Measurements from ENCODE around the gene NPC2.

NPC2 gene

GRCh38 chr14:74507840-74508239, 14.7 kb upstream of the NPC2 start:
- no peak overlapping the region for H2AK5ac ChIP-seq (ENCODE audit: low read length, severe bottlenecking)
- H3K14ac ChIP-seq (ENCODE audit: low read length in 2 of 2), result no peak overlapping the region
- no peak overlapping the region for H2AFZ ChIP-seq (ENCODE audit: low read depth, low read length)
- H4K8ac ChIP-seq (ENCODE audit: low read length), result no peak overlapping the region
- H2BK5ac ChIP-seq (ENCODE audit: low read depth, low read length, poor library complexity, severe bottlenecking), result no peak overlapping the region
- H3K4me3 ChIP-seq (ENCODE audit: insufficient read depth in 1 of 2, low read depth in 1 of 2, low read length in 2 of 2), result no peak overlapping the region
- no peak overlapping the region for H3K4me2 ChIP-seq (ENCODE audit: low read length, poor library complexity, severe bottlenecking)
- no peaks in the 10 kb centered on the region for H3K27me3 ChIP-seq (ENCODE audit: control insufficient read depth in 1 of 2, insufficient read depth in 1 of 2, low read length in 2 of 2)
- H3K79me1 ChIP-seq (replicated peaks; ENCODE audit: low read length, poor library complexity, severe bottlenecking), result peaks cover 47% of the 10 kb centered on the region
- 82% methylated on average over 4 of the region's 5 CpGs for WGBS
- no peak overlapping the region for H4K91ac ChIP-seq (ENCODE audit: low read length)
- no peak overlapping the region for H2BK15ac ChIP-seq (ENCODE audit: low read depth, poor library complexity, severe bottlenecking)
- H3K4ac ChIP-seq (ENCODE audit: low read depth in 1 of 2, low read length in 2 of 2), result no peak overlapping the region
- no peak overlapping the region for H2BK12ac ChIP-seq (ENCODE audit: low read length in 2 of 2)
- no peak overlapping the region for H2BK120ac ChIP-seq (ENCODE audit: low read depth, low read length)
- H3K27ac ChIP-seq (ENCODE audit: low read length, poor library complexity, severe bottlenecking), result no peak overlapping the region
- H3K36me3 ChIP-seq (ENCODE audit: control insufficient read depth in 1 of 2, insufficient read depth in 2 of 2, low read depth in 1 of 2, low read length in 2 of 2), result peaks cover 80 to 97% of the 10 kb centered on the region in 2 experiments
- H3K18ac ChIP-seq (ENCODE audit: low read depth in 1 of 2, low read length in 2 of 2), result no peak overlapping the region
- no peaks in the 10 kb centered on the region for H3K9me3 ChIP-seq (ENCODE audit: control insufficient read depth, low read length)
- H3K23ac ChIP-seq (ENCODE audit: low read length in 2 of 2), result no peak overlapping the region
- no peak overlapping the region for H3K9ac ChIP-seq (ENCODE audit: low read length)
- DNase-seq, result no peak
- H3K4me1 ChIP-seq (ENCODE audit: control insufficient read depth, insufficient read depth, low read depth, low read length), result peaks cover 17% of the 10 kb centered on the region

DNA sequence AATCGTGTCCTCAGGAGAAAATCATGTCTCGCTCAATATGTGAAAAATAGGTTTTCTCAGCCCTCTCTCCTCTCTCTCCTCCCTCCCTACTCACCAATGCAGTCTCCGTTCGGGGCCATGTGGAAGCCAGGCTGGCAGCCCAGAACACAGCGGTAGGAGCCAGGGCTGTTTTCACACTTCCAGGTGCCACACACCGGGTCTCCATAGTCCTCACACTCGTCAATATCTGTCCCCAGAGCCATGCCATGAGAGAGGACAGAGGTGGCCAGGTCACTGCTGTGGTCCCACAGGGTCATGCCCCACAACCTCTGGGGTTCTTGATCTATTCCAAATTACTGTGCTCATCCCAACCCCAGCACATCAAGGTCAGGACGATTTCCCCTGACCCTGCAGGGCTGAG, 14.0 kb upstream of the NPC2 start:
- H4K8ac ChIP-seq (ENCODE audit: low read length), result no peak overlapping the region
- peaks cover 46% of the 10 kb centered on the region for H3K79me1 ChIP-seq (replicated peaks; ENCODE audit: low read length, poor library complexity, severe bottlenecking)
- no peak overlapping the region for H3K9ac ChIP-seq (ENCODE audit: low read length)
- 88% methylated on average over 8 of the region's 8 CpGs for WGBS
- H3K27me3 ChIP-seq (ENCODE audit: control insufficient read depth in 1 of 2, insufficient read depth in 1 of 2, low read length in 2 of 2), result no peaks in the 10 kb centered on the region
- H2BK12ac ChIP-seq (ENCODE audit: low read length in 2 of 2), result no peak overlapping the region
- H3K9me3 ChIP-seq (ENCODE audit: control insufficient read depth, low read length), result no peaks in the 10 kb centered on the region
- H3K4me3 ChIP-seq (ENCODE audit: insufficient read depth in 1 of 2, low read depth in 1 of 2, low read length in 2 of 2), result no peak overlapping the region
- H2BK5ac ChIP-seq (ENCODE audit: low read depth, low read length, poor library complexity, severe bottlenecking), result no peak overlapping the region
- no peak overlapping the region for H2AK5ac ChIP-seq (ENCODE audit: low read length, severe bottlenecking)
- no peak overlapping the region for H2AFZ ChIP-seq (ENCODE audit: low read depth, low read length)
- no peak overlapping the region for H3K4me2 ChIP-seq (ENCODE audit: low read length, poor library complexity, severe bottlenecking)
- no peak overlapping the region for H4K91ac ChIP-seq (ENCODE audit: low read length)
- H3K18ac ChIP-seq (ENCODE audit: low read depth in 1 of 2, low read length in 2 of 2), result no peak overlapping the region
- no peak overlapping the region for H2BK120ac ChIP-seq (ENCODE audit: low read depth, low read length)
- H3K23ac ChIP-seq (ENCODE audit: low read length in 2 of 2), result no peak overlapping the region
- H3K14ac ChIP-seq (ENCODE audit: low read length in 2 of 2), result no peak overlapping the region
- no peak overlapping the region for H2BK15ac ChIP-seq (ENCODE audit: low read depth, poor library complexity, severe bottlenecking)
- DNase-seq, result no peak
- peaks cover 81 to 99% of the 10 kb centered on the region in 2 experiments for H3K36me3 ChIP-seq (ENCODE audit: control insufficient read depth in 1 of 2, insufficient read depth in 2 of 2, low read depth in 1 of 2, low read length in 2 of 2)
- H3K4ac ChIP-seq (ENCODE audit: low read depth in 1 of 2, low read length in 2 of 2), result no peak overlapping the region
- no peak overlapping the region for H3K27ac ChIP-seq (ENCODE audit: low read length, poor library complexity, severe bottlenecking)
- peaks cover 17% of the 10 kb centered on the region for H3K4me1 ChIP-seq (ENCODE audit: control insufficient read depth, insufficient read depth, low read depth, low read length)

- H3K79me1 ChIP-seq (replicated peaks; ENCODE audit: low read length, poor library complexity, severe bottlenecking), result peaks cover 41% of the 10 kb centered on the region
- no peak overlapping the region for H3K4me2 ChIP-seq (ENCODE audit: low read length, poor library complexity, severe bottlenecking)
- no peak overlapping the region for H2BK5ac ChIP-seq (ENCODE audit: low read depth, low read length, poor library complexity, severe bottlenecking)
- H3K4me3 ChIP-seq (ENCODE audit: insufficient read depth in 1 of 2, low read depth in 1 of 2, low read length in 2 of 2), result no peak overlapping the region
- H3K4me1 ChIP-seq (ENCODE audit: control insufficient read depth, insufficient read depth, low read depth, low read length), result peaks cover 17% of the 10 kb centered on the region
- H3K14ac ChIP-seq (ENCODE audit: low read length in 2 of 2), result no peak overlapping the region
- no peak overlapping the region for H3K9ac ChIP-seq (ENCODE audit: low read length)
- no peak overlapping the region for H3K23ac ChIP-seq (ENCODE audit: low read length in 2 of 2)
- H4K8ac ChIP-seq (ENCODE audit: low read length), result no peak overlapping the region
- H2BK12ac ChIP-seq (ENCODE audit: low read length in 2 of 2), result no peak overlapping the region
- DNase-seq, result no peak
- H4K91ac ChIP-seq (ENCODE audit: low read length), result no peak overlapping the region
- H2BK120ac ChIP-seq (ENCODE audit: low read depth, low read length), result no peak overlapping the region
- no peak overlapping the region for H3K4ac ChIP-seq (ENCODE audit: low read depth in 1 of 2, low read length in 2 of 2)
- no peak overlapping the region for H2AFZ ChIP-seq (ENCODE audit: low read depth, low read length)
- H3K18ac ChIP-seq (ENCODE audit: low read depth in 1 of 2, low read length in 2 of 2), result no peak overlapping the region
- H2AK5ac ChIP-seq (ENCODE audit: low read length, severe bottlenecking), result no peak overlapping the region
- no peak overlapping the region for H2BK15ac ChIP-seq (ENCODE audit: low read depth, poor library complexity, severe bottlenecking)
- peaks cover 81 to 99% of the 10 kb centered on the region in 2 experiments for H3K36me3 ChIP-seq (ENCODE audit: control insufficient read depth in 1 of 2, insufficient read depth in 2 of 2, low read depth in 1 of 2, low read length in 2 of 2)
- no peaks in the 10 kb centered on the region for H3K9me3 ChIP-seq (ENCODE audit: control insufficient read depth, low read length)
- 97% methylated on average over 13 of the region's 13 CpGs for WGBS
- no peaks in the 10 kb centered on the region for H3K27me3 ChIP-seq (ENCODE audit: control insufficient read depth in 1 of 2, insufficient read depth in 1 of 2, low read length in 2 of 2)
- no peak overlapping the region for H3K27ac ChIP-seq (ENCODE audit: low read length, poor library complexity, severe bottlenecking)
Observed at GRCh38 chr14:74506411-74506851, 13.3 kb upstream of the NPC2 start.

- Histone ChIP-seq H4K8ac (ENCODE audit: low read length) (no peak overlapping the region), H2BK15ac (ENCODE audit: low read depth, poor library complexity, severe bottlenecking) (no peak overlapping the region), H3K27me3 (ENCODE audit: control insufficient read depth in 1 of 2, insufficient read depth in 1 of 2, low read length in 2 of 2) (no peaks in the 10 kb centered on the region), H2BK12ac (ENCODE audit: low read length in 2 of 2) (no peak overlapping the region), H3K4me2 (ENCODE audit: low read length, poor library complexity, severe bottlenecking) (no peak overlapping the region), H3K79me1 (replicated peaks; ENCODE audit: low read length, poor library complexity, severe bottlenecking) (peaks cover 35% of the 10 kb centered on the region), H2BK120ac (ENCODE audit: low read depth, low read length) (no peak overlapping the region), H3K9ac (ENCODE audit: low read length) (no peak overlapping the region), H4K91ac (ENCODE audit: low read length) (no peak overlapping the region), H3K18ac (ENCODE audit: low read depth in 1 of 2, low read length in 2 of 2) (no peak overlapping the region), H3K4me3 (ENCODE audit: insufficient read depth in 1 of 2, low read depth in 1 of 2, low read length in 2 of 2) (no peak overlapping the region), H3K36me3 (ENCODE audit: control insufficient read depth in 1 of 2, insufficient read depth in 2 of 2, low read depth in 1 of 2, low read length in 2 of 2) (peaks cover 87 to 99% of the 10 kb centered on the region in 2 experiments), H3K4ac (ENCODE audit: low read depth in 1 of 2, low read length in 2 of 2) (no peak overlapping the region), H3K14ac (ENCODE audit: low read length in 2 of 2) (no peak overlapping the region), H2BK5ac (ENCODE audit: low read depth, low read length, poor library complexity, severe bottlenecking) (no peak overlapping the region), H3K4me1 (ENCODE audit: control insufficient read depth, insufficient read depth, low read depth, low read length) (peaks cover 17% of the 10 kb centered on the region), H3K27ac (ENCODE audit: low read length, poor library complexity, severe bottlenecking) (no peak overlapping the region), H2AFZ (ENCODE audit: low read depth, low read length) (no peak overlapping the region), H3K9me3 (ENCODE audit: control insufficient read depth, low read length) (no peaks in the 10 kb centered on the region), H3K23ac (ENCODE audit: low read length in 2 of 2) (no peak overlapping the region), H2AK5ac (ENCODE audit: low read length, severe bottlenecking) (no peak overlapping the region)
- no peak for DNase-seq
- 91% methylated on average over 17 of the region's 17 CpGs for WGBS
Observed at GRCh38 chr14:74505831-74506230, 12.7 kb upstream of the NPC2 start.

Measured in mesenchymal stem cell (in vitro differentiated cells and primary cell).